ENCODE data around the gene KRT26.

KRT26 gene

GRCh38 chr17:40717776-40718175 is 54.2 kb downstream of the KRT26 start:
- no peaks in the 10 kb centered on the region for H3K4me1 ChIP-seq
- H3K4me2 ChIP-seq (ENCODE audit: low read length) = no peak overlapping the region
- H3K27me3 ChIP-seq (ENCODE audit: control insufficient read depth, insufficient read depth, low read length) = no peaks in the 10 kb centered on the region
- no peaks in the 10 kb centered on the region for H3K36me3 ChIP-seq (ENCODE audit: control insufficient read depth, insufficient read depth, low read length)
- TF ChIP-seq CTCF (IDR thresholded peaks at IDR 0.05) = no peak
- no peak overlapping the region for H3K9ac ChIP-seq
- H3K27ac ChIP-seq = no peak overlapping the region
- H3K9me3 ChIP-seq (ENCODE audit: control insufficient read depth, low read length) = no peaks in the 10 kb centered on the region
- no peaks in the 10 kb centered on the region for H3K79me2 ChIP-seq
- H2AFZ ChIP-seq = no peak overlapping the region
- no peak overlapping the region for H3K4me3 ChIP-seq (ENCODE audit: low read depth, low read length)
